Stimulated activated CD8-positive, alpha-beta memory T cell treated with anti-CD3 and anti-CD28 coated beads, Interleukin-7, amount 100 ng/mL, for 24 hours (primary cell): ENCODE data around the gene HRH1.
"Not testable (repeated sequence)": the region's sequence is repeated elsewhere in the genome, so short reads cannot be mapped to it uniquely, and the experiment has no call there.

ENCODE experiments used
- DNase-seq: peaks from one replicate; pipeline ENCODE4 v3.0.0-alpha.2; 2020; ENCODE audit warnings: low read depth

Gene HRH1

DNA sequence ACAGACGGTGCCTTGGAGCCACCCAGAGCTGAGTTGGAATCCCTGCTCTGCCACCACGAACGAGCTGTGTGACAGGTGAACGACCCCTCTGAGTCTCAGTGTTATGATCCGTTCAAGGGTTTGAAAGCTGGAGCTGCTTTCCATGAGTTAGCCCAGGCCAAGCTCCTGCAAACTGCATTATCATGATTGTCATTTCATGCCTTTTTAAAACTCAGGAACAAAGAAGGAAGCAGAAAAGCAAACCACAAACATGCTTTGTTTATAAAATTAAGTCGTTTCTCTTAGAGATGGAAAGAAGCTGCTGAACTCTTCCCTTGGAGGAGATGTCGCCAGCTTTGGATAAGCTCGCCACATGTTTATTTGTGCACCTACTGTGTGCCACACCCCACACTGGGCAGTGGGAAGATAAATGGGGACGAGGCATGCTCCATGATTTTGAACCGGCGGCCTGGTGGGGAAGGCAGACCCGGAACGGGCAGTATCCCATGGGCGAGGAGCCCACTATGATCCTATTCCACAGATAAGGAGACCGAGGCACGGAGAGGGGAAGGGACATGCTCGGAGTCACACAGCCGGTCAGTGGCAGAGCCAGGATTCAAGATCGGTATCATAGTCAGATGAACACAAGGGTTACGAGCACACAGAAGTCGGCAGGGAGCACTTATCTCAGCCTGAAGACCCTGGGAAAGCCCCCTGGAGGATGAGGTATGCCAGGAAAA is 15.9 kb downstream of the HRH1 start:
- no peak for DNase-seq

GRCh38 chr3:11172096-11172690 is 17.9 kb downstream of the HRH1 start:
- DNase-seq: no peak

DNA sequence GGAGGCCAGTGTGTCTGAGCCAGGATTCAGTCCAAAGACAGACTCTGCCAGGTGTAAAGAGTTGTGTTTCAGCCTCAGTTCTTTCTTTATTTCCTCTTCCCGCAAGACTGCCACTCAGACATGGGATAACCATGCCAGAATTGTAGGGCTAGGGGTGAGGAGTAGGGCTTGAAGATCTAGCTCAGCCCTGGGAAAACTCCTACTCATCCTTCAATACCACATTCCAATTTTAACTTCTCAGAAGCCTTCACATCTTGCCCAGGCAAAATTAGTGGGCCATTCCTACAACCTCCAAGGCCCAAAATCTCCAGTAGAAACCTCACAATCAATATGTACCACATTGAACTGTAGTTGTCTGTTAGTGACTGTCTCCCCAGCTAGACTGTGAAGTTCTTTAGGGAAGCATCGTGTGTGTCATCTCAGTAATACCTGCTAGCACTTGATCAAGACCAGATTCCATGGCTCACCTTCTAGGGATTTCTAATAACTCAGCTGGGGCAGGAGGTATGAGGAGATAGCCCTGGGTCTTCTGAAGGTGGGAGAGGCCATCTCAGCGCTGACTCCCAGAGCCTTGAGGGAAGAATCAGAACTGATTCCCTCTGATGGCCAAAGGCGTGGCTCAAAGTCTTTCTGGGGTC is 19.7 kb downstream of the HRH1 start:
- no peak for DNase-seq

DNA sequence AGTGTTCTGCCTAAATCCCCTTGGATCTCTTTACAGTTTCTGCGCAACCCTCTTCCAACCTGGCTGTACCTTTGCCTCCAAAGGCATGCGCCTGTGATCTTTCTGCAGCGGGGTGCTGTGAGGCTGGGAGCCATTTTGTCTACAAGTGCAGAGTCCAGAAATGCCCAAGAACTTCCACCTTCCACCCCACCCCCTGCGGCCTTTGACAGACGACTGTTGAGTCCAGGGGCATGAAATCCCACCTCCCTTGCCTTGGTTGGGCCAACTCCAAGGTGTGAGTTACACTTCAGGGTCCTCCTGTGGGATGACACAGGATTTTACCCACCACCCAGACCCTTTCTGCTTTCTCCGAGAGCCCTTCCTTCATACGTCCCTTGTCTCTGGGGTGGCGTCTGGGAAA is 24.1 kb downstream of the HRH1 start:
- no peak for DNase-seq

DNA sequence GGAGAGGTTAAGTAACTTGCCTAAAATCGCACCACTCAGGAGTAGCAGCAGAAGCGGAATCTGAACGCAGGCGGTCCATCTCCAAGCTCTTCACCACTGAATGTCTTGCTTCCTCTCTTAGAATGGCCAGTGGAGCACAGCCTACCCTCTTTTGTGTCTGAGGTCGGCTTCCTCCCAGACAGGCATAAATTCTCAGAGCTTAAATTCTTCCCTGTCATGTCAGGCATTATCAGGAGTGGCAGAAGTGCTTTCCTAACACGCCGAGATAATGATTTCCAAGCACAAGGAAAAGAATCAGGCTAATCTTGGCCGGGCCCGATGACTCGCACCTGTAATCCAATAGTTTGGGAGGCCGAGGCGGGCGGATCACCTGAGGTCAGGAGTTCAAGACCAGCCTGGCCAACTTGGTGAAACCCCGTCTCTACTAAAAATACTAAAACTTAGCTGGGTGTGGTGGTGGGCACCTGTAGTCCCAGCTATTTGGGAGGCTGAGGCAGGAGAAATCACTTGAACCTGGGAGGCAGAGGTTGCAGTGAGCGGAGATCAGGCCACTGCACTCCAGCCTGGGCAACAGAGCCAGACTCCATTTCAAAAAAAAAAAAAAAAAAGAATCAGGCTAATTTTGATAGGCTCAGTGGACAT is 30.2 kb downstream of the HRH1 start:
- DNase-seq: not testable (repeated sequence)

DNA sequence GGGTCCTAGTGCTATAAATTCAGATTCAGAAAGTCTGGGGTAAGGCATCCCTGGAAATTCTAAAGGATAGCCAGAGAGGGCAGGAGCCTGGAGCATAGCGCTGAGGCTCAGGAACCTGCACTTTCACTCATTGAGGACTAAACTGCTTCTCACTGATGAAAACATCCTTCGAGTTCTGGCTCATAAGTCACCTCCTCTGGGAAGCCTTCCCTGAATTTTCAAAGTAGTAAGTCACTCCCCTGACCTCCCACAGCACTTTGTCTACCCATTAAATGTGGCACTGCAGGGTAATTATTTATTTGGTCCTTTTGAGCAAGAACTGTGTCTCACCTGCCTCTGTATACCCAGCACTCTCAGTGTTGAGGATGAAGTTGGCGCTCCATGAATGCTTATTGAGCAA is 30.9 kb downstream of the HRH1 start:
- no peak for DNase-seq

- no peak for DNase-seq
Measured at GRCh38 chr3:11185564-11186317, 31.4 kb downstream of the HRH1 start.

DNA sequence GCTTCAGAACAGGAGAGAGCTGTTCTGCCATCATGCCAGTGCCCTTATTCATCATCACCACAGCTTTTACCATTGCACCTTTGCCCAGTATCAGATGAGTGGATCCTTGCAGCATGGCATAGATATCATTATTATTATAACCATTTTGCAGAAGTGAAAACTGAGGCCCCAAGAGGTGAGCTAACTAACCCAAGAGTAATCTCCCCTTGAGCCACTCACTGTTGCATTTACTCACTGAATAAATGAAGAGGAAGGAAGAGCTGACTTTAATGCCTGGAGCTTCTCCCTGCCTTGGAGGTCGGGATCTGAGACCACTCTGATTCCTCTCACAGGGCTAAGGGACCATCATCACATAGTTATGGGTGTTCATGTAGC is 32.0 kb downstream of the HRH1 start:
- DNase-seq: no peak

DNA sequence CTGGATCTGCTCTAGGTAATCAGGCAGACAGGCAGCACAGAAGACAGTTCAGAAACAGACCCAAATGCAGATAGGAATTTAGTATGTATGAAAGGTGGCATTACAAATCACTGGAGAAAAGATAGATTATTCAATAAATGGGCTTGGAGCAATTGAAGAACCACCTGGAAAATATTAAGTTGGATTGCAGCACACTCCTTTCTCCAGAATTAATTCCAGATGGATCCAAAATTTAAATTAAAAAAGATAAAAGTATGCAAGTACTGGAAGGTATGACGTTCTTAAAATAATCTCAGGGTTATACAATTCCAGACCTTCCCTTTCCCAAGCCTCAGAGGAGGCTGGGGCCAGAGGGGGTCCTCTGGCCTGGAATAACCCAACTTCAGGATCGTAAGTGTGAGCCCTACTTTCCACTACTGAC is 32.5 kb downstream of the HRH1 start:
- DNase-seq: no peak

GRCh38 chr3:11187681-11188080 is 33.4 kb downstream of the HRH1 start:
- DNase-seq: no peak

GRCh38 chr3:11188231-11188630 is 33.9 kb downstream of the HRH1 start:
- no peak for DNase-seq

GRCh38 chr3:11195201-11195600 is 40.9 kb downstream of the HRH1 start:
- no peak for DNase-seq

DNA sequence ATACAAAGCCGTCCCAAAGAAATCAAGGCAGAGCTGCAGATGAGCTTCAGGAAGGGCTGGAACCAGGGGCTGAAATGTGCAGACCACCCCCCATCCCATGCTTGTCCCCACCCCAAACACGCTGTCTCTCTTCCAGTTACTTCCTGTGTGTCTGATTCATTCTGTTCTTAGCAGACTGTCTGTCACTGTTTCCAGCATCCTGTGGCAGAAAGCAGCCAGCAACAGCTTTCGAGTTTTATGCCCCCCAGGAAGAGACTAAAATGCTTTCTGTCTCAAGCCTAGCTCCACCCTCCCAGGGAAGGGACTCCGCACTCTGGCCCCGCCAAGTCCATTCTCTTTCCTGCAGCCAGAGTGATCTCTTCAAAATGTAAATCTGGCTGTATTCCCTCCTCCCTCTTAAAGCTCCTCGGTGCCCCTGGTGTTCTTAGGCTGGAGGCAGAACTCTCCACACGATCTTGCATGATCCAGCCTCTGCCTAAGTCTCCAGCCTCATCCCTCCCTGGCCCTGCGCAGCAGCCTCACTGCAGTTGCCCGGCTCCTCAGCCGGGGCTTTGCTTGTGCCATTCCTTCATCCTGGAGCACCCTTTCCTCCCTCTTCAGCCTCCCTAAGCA is 41.5 kb downstream of the HRH1 start:
- no peak for DNase-seq

DNA sequence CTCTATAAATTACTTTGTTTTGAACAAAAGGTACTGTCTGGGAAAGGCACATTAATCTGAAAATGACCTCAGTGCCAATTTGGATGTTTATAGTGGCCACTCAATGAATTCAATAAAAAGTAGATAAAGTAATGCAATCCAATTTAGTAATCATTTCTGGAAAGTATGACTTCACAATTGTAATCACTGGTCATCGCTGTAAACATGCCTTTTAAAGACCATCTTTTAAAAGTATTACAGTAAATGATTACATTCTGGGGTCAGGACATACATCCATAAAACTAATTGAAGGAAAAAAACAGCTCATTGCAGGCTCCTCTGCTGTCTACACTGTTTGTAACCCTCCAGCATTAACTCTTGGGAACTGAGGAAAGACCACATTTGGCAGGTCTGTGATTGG is 43.2 kb downstream of the HRH1 start:
- DNase-seq: no peak

- no peak for DNase-seq
Measured at GRCh38 chr3:11198070-11198469, 43.8 kb downstream of the HRH1 start.

DNA sequence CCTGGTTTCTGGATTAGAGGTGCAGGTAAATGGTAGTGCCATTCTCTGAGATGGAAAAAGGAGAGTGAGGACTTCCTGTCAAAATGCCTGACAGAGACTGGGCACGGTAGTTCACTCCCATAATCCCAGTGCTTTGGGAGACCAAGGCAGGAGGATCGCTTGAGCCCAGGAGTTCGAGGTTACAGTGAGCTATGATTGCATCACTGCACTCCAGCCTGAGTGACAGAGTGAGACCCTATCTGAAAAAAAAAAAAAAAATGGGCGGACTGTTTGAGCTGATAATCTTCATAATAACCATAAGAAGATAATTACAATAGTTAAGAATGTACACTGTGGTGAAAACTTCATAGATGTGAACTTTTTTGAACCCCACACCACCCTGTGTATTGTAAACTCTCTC is 44.2 kb downstream of the HRH1 start:
- no peak for DNase-seq

DNA sequence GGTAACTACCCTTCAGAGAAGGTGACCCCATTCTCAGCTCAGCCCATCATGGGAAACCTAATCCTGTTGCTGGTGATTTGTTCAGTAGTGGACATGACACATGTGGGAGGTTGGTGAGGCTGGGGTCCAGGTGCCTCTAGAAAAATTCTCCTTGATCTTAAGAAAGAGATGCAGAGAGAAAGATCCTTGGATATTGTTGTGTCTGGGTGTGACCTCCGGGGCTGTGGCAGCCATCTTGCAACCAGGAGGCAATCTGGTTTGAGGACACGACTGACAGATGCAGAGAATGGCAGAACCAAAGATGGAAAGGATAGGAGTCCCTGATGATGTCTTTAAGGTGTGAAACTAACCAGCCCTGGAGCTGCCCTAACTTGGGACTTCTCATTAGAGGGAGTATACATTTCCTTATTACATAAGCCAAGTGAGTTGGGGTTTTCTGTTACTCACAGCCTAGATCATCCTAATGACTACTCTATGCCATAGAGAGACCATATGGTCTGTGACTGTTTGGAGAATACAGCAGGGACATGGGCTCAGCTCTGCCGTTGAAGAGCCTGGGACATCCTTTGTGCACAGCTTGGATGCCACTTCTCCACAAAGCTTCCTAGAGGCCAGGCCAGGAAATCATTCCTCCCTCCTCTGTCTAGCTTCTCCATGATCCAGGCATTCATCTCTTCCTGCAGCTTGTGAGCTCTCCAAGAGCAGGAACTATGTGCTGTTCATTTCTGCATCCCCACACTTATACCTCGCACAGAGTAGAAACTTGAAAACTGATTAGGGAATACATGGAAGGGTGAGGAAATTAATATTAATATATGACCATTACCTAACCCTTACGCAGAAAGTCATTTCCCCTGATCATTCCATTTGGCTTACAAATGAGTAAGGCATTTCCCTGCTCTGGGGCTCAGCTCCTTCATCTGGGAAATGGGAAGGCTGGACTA is 45.9 kb downstream of the HRH1 start:
- no peak for DNase-seq

GRCh38 chr3:11201251-11202019 is 47.1 kb downstream of the HRH1 start:
- no peak for DNase-seq

GRCh38 chr3:11203961-11204360 is 49.7 kb downstream of the HRH1 start:
- no peak for DNase-seq
